GM18526 (cell line): Measurements from ENCODE around the gene PIK3R1.

Experiments used
- POLR2A ChIP-seq: IDR thresholded peaks from 3 replicates; pipeline ENCODE4 v1.6.1; 2011; ENCODE audit not compliant: insufficient read length; ENCODE audit errors: extremely low read depth

Gene PIK3R1

DNA sequence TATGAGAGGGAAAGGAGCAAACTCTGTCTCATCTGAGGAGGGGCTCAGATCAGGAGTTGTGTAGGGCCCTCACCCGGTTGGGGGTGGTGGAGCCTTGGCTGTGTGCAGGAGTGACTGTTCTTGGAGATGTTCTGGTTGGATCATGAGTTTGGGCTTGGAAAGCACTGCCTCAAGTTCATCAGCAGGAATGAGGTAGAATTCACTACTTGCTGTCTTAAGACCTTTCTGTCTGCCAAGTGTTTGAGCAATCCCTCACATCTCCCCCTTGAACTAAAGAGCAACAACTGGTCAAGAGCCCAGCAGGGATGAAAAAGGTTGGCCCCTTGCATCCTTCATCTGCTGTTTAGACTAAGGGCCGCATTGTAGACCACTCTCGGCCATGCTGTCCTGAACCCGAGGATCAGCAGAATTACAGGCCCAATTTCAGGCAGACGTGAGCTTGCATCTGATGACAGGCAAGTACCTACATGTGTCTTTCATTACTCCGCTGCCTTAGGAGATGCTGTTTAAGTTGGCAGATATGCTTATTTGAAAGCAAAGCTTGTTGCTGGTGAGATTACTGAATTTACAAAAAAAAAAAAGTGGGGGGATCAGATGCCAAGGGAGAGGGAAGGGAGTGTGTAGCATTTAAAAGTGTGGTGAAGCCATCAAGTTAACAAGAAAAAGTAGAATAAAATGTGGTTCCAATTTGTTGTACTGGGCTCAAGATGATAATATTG lies 36.4 kb downstream of the PIK3R1 start:
- no peak for TF ChIP-seq POLR2A

DNA sequence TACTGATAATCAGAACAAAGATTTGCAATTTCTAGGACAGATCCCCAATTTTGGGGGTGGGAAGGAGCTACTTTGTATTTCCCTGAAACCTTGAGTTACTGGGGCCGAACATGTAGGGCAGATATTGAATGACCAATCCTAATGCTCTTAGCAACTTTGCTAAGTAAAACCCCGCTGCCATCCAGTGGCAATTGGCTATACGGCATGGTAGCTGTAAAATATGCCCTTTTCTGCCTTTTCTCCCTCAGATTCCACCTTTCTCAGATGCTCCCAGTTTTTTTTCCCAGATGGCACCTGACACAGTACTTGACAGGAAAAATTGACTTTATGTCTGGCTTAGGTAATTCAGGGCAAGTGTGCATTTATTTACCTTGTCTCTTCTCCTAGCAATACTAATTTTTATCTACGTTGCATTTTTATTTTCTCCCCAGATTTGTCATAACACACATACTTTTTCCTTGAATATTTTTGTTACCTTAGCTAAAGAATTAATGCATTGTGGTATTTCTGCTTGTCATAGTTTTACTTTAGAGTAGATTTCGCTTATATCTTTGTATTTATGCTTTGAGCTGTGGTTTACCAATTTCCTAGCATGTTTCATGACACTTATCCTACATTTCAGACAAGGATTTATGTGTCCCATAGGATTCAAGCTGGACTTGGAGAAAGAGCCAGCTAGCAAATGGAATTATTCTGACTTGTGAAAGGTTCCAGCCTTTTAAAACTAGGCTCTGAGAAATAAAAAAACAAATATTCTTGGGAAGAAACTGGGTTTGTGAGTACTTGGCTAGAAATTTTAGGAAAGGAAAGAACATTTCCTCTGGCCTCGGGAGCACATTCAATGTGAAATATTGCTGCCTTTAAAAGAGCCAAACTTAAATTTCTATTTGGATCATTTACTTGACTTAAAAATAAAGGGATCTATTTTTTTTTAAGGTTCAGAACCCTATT lies 37.4 kb downstream of the PIK3R1 start:
- no peak for TF ChIP-seq POLR2A

DNA sequence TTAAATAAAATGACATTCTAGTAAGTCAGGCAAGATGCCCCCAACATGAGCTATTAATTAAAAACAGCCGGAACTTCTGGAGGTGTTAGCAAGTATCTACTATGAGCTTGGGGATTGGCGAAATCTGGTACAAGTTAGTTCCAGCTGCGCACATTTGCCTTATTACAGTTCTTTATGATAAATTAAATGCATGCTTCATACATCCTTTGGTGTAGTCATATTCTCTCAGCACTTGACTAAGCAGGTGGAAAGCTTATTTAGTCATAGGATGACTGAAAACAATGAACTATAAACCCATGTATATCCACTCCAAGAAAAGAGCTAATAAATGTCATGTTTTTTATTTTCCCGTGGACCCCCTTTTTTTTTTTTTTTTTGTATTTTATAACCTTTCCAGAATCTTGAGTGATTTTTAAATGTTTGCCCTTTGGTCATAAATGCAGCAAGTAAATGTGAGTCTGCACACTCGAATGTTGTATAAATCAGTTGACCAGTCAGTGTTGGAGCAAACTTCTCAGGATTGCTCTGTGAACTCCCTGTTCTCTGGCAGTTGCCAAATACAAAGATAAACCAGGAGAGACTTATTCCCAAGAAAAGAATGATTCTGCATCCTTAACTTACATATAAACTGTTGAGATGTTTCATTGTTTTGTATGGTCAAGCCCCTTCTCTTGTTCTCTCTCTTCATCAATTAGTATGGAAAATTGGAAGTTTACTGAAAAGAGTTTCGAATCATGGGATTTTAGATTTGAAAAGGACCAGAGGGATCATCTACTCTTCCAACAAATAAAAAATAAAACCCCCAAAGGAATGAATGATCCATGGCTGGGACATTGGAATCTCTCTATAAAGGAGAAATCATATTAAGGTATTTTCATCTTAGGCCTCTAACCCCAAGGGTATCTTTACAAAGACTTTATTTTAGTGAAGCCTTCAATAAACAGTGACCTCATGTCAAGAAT lies 38.3 kb downstream of the PIK3R1 start:
- TF ChIP-seq POLR2A: no peak

DNA sequence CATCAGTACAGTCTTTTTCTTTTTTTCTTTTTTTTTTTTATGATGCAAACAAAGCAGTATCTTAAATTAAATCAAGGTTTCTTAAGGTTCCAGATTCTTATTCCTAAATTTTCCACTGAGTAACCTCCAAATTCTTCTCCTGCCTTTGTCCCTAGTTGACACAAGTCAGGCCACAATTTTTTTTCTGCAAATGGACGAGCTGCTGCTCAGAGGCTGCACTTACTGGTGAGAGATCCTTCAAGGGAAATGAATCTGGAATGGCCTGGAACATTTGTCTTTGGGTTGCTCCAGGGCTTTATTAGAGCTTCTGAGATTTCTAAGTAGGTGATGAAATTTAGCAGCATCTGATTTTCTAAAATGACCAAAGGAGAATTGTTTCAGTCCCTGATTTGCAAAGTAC lies 39.3 kb downstream of the PIK3R1 start:
- TF ChIP-seq POLR2A: no peak

DNA sequence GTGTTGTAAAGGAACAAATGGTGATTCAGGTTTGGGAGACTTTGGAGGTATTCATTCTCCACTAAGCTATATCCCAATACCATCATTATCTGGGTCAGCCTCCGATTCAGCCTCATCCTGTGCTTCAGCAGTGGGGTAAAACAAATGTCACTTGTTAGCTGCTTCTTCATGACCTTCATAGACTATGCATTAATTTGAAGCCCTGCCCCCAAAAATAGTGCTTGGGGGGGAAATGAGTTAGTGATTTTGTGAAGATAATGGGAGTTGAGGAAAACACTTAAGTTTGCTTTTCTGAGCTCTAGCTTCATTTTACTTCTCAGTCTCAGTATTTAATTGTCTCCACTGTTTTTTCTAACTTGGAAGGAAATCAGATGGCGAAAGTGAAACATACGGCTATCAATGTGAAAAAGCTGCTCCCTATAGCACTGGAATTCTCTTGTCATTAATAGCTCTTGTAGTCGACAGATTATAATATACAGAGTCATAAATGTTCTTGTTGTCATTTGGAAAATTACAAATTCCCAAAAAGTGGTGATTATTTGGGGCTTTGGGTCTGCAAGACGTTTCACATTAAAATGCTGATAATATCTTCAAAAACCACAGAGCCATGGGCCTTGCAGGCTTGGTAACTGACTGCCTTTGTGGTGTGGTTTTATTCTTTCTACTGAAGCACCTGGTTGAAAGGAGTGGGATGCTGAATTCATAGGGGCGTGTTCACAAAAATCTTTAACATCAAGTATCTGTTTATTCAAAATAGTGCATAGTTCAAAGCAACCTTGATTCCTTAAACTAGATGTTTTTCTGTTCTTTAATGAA lies 40.0 kb downstream of the PIK3R1 start:
- TF ChIP-seq POLR2A: no peak

- TF ChIP-seq POLR2A: no peak
Measured at GRCh38 chr5:68257210-68257609, 41.7 kb downstream of the PIK3R1 start.

DNA sequence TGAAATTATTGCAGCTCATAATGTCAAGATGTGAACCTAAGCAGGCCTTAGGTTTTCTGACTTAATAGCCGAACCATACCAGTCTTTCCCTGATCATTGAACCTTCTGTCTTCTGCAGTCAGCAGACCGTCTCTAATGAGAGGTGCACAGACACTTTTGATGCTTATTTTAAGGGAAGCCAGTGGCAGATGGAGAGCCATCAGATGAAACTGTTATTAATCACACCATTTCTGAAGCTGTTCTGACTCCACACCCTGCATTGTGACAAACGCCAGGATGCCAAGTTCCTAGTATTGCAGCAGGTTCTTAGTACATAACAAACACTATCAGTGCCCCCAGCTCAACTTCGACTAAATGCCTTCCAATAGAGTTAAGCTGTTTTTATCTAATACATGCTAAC lies 43.0 kb downstream of the PIK3R1 start:
- no peak for TF ChIP-seq POLR2A

- TF ChIP-seq POLR2A: no peak
Measured at GRCh38 chr5:68259700-68260099, 44.1 kb downstream of the PIK3R1 start.

DNA sequence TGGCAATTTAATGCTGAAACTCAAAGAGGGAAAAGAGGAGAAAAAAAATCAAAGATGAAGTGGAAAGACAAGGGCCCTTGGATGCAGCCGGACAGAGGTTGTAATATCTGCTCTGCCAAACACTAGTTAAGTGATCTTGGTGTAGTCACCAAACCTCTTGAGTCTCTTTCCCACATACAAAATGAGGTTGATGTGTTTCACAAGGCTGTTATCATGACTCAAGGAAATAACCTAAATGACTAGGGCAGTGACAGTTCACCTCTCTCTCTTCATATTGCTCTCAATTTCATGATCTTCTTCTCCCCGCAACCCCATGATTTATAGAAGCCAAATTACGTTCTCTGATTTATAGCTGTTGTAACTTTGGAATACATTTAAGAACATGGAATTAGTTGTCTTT lies 44.9 kb downstream of the PIK3R1 start:
- no peak for TF ChIP-seq POLR2A

- no peak for TF ChIP-seq POLR2A
Measured at GRCh38 chr5:68261169-68261568, 45.6 kb downstream of the PIK3R1 start.

DNA sequence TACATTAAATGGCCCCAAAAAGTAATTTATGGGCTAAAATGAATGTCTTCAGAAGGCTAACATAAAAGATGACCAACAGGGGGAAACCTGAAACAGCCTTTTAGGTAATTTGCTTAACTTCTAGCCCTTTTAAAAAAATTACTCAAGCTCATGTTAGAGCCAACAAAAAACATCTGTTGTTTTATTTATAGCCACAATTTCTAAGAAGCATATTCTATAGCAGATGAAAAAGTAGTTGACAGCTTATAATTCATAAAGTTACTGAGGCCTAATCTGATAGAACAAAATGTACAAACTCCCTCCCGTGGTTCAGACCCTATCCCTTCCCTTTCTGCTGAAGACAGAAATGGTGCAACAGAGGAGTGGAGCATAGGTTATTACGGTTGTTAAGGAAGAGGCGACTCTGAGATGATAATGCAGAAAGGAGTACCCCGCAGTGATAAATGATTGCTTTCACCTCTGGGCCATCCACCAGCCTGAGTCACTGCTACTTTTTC lies 46.1 kb downstream of the PIK3R1 start:
- no peak for TF ChIP-seq POLR2A

GRCh38 chr5:68264024-68264956 lies 48.7 kb downstream of the PIK3R1 start:
- TF ChIP-seq POLR2A: no peak

DNA sequence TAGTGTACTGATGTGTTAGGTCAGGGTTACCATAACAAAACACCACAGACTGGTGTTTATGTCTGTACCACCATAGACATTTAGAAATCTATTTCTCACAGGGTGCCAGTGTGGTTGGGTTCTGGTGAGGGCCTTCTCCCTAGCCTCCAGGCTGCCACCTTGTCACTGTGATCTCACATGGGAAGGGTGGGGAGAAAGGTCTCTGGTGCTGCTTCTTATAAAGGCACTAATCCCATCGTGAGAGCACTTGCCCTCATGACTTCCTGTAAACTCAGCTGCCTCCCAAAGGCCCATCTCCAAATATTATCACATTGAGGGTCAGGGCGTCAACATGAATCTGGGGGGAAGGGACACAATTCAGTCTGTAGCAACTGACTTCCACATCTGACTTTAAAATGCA lies 49.8 kb downstream of the PIK3R1 start:
- no peak for TF ChIP-seq POLR2A

- no peak for TF ChIP-seq POLR2A
Measured at GRCh38 chr5:68265822-68266395, 50.4 kb downstream of the PIK3R1 start.
